Thyroid gland (tissue), 4 donors: ENCODE measurements around the gene SKI. TPM values are rescaled to one million over a fixed set of nuclear protein-coding genes. Genes with fewer than 3 reads are reported as not detected.

Experiments
- DNase-seq, 2 donors: peaks; one replicate each; pipeline ENCODE4 v3.0.0-alpha.2; 2019
- H3K27ac ChIP-seq, 3 donors: fragments of 200-600 bp; sonication (generic); 1 replicate in 2 of 3; 2 replicates in 1 of 3; pipeline ENCODE4 v1.5.1; 2016 to 2019; ENCODE audit warnings: mild to moderate bottlenecking in 1 of 3, moderate library complexity in 1 of 3
- H3K27me3 ChIP-seq: fragments of 200-600 bp; sonication (generic); one replicate; pipeline ENCODE4 v1.5.1; 2019
- H3K36me3 ChIP-seq, 2 donors: fragments of 200-600 bp; sonication (generic); one replicate each; pipeline ENCODE4 v1.5.1; 2016 to 2019
- H3K4me1 ChIP-seq, 2 donors: fragments of 200-600 bp; sonication (generic); one replicate each; pipeline ENCODE4 v1.5.1; 2017 to 2019
- H3K4me3 ChIP-seq, 3 donors: fragments of 200-600 bp; sonication (generic); replicated peaks in 1 of 3; 1 replicate in 2 of 3; 2 replicates in 1 of 3; pipeline ENCODE4 v1.5.1; 2016; ENCODE audit warnings: mild to moderate bottlenecking in 1 of 3
- H3K9me3 ChIP-seq: fragments of 200-600 bp; sonication (generic); one replicate; pipeline ENCODE4 v1.5.1; 2017
- CTCF ChIP-seq, 6 experiments: fragments of 200-600 bp in 3 of 6; fragments of 450-650 bp in 3 of 6; sonication (generic) in 3 of 6; IDR thresholded peaks; one replicate each; pipeline ENCODE4 v1.5.1; 2016 to 2019; ENCODE audit warnings: antibody characterized with exemption in 6 of 6, mild to moderate bottlenecking in 2 of 6, inconsistent platforms in 1 of 6, moderate library complexity in 1 of 6
- POLR2A ChIP-seq, 2 donors: fragments of 450-650 bp; IDR thresholded peaks; one replicate each; pipeline ENCODE4 v1.6.1; 2017; ENCODE audit warnings: antibody characterized with exemption in 2 of 2, mild to moderate bottlenecking in 2 of 2, moderate library complexity in 1 of 2
- WGBS, 2 donors: methylation state at CpG; one replicate each; pipeline ENCODE4 v1.1.5; 2017; 5-methylcytosine and 5-hydroxymethylcytosine counted together
- intact Hi-C: fragments of 100-400 bp; cut with DNase I; formaldehyde crosslinking; loops from one replicate; pipeline ENCODE4 v1.15.1; 2023
- total RNA-seq, 4 donors: library from RNA; depleted of rRNA; stranded (reverse); fragments of >200 nt; gene quantifications; one replicate each; pipeline ENCODE4 v1.2.3, GENCODE V29; 2016

Gene SKI
- total RNA-seq, 4 donors from 2014 or later = 31.4 to 59.6 (median 39.9) TPM

- no peak for DNase-seq
- Histone ChIP-seq H3K9me3 (no peaks in the 10 kb centered on the region), H3K27me3 (no peaks in the 10 kb centered on the region), H3K4me1 (peaks cover 22 to 61% of the 10 kb centered on the region in 2 donors), H3K36me3 (peaks cover 13 to 14% of the 10 kb centered on the region in 2 donors), H3K4me3 (no peak overlapping the region), H3K27ac (peak overlapping the region in 2 of 3 donors; percentile 95 to 96)
- TF ChIP-seq POLR2A (IDR thresholded peaks at IDR 0.05) = no peak
- TF ChIP-seq CTCF (IDR thresholded peaks at IDR 0.05) = no peak
- 75 to 78% methylated on average over 11 to 19 of the region's 24 CpGs for WGBS, 2 donors
- intact Hi-C loops = loop anchor here (10.0 kb wide), 1 partner anchor 72 kb away; no protein-coding TSS in a partner anchor
Measured at GRCh38 chr1:2312515-2313301, 84.6 kb downstream of the SKI start.

GRCh38 chr1:2313651-2314261 lies 85.6 kb downstream of the SKI start:
- Histone ChIP-seq H3K27me3 (no peaks in the 10 kb centered on the region), H3K36me3 (peaks cover 3% of the 10 kb centered on the region in 2 donors), H3K4me3 (peak overlapping the region in 1 of 3 donors; percentile 71), H3K4me1 (peaks cover 22 to 68% of the 10 kb centered on the region in 2 donors), H3K27ac (peak overlapping the region; percentile 95 to 96 (median 96)), H3K9me3 (no peaks in the 10 kb centered on the region)
- no peak for DNase-seq
- TF ChIP-seq POLR2A (IDR thresholded peaks at IDR 0.05) (no peak), CTCF (IDR thresholded peaks at IDR 0.05) (no peak)
- intact Hi-C loops = loop anchor here (10.0 kb wide), 1 partner anchor 71 kb away; no protein-coding TSS in a partner anchor
- 67 to 83% methylated on average over 7 to 8 of the region's 18 CpGs for WGBS, 2 donors

DNA sequence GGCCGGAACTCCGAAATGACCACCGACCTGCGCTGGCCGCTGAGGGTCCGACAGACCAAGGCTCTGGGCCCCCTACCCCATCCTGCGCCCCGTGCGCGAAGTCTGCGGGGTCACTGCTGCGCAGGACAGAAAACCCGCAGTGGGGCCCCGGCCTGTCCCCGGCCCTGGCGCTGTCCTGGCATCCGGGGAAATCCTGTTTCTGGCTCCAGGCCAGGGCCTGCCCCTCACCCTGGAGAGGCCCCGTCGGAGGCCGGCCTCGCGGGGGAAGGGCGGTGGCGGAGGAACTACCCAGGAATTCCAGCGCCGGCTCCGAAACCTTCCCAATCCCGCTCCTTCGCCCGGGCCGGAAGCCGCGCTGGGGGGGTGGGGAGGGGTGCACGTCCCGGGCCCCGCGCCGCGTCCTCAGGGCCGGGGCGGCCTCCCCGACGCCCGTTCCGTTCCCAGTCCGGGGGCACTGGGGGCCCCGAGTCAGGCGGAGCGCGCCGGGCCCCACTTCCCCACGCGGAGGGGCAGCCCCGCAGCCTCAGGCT lies 86.2 kb downstream of the SKI start:
- no CpG with 5 or more reads among the region's 54 CpGs for WGBS, 2 donors
- Histone ChIP-seq H3K4me3 (peak overlapping the region in 2 of 3 donors; percentile 32 to 71), H3K9me3 (no peaks in the 10 kb centered on the region), H3K4me1 (peaks cover 22 to 73% of the 10 kb centered on the region in 2 donors), H3K27me3 (no peaks in the 10 kb centered on the region), H3K27ac (peak overlapping the region; percentile 95 to 96 (median 96)), H3K36me3 (no peaks in the 10 kb centered on the region)
- DNase-seq = peak; percentile 81 to 83
- intact Hi-C loops = loop anchor here (10.0 kb wide), 1 partner anchor 70 kb away; no protein-coding TSS in a partner anchor
- TF ChIP-seq CTCF (IDR thresholded peaks at IDR 0.05) = no peak
- TF ChIP-seq POLR2A (IDR thresholded peaks at IDR 0.05) = peak in 1 of 2 donors; percentile 36

DNA sequence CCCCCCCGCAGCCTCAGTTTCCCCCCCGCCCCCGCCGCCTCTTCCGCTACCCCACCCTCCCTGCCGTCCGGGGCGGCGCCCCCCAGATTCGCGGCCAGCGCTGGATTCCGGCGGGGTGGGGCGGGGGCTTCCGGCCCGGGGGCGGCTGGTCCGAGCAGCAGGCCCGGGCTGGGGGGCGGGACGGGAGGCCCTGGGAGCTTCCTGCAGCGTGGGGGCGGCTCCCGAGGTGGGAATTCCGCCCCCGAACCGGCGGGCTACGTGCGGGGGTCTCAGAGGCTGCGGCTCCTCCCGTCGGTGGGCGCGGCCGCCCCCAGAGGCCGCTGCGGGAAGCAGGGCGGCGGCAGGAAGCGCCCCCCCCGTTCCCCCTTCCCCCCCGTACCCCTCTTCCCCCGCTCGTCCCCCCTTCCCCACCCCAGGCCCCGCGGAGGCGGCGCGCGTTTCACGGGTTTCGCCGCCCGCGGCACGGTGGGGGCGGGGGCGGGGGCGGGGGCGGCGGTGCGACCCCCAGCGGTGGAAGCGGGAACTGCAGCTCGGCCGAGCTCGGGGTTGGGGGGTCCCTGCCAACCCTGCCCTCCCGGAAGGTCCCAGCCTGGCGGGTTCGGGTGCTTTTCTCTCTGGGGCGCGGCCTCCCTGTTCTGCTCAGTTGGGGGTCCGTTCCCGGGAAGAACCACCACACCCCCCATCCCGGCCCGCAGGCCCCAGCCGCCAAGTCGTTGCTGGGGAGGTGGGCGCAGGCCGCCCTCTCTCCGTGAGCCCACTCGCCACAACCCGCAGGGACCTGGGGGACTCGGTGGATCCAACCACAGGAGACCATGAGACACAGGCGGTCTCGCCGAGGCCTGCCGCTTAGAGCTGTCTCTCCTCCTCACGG lies 86.9 kb downstream of the SKI start:
- 0% methylated on average over 2 of the region's 91 CpGs; no CpG with 5 or more reads in 1 of the 2 donors for WGBS, 2 donors

More for the DNA sequence above, 86.9 kb downstream of the SKI start:
- H3K9me3 ChIP-seq = no peaks in the 10 kb centered on the region
- intact Hi-C loops = loop anchor here (5.0 to 10.0 kb wide), 3 partner anchors 70 to 103 kb away; no protein-coding TSS in a partner anchor
- peak; percentile 45 to 100 (median 79) for TF ChIP-seq CTCF (IDR thresholded peaks at IDR 0.05)
- no peak for TF ChIP-seq POLR2A (IDR thresholded peaks at IDR 0.05)
- no peaks in the 10 kb centered on the region for H3K36me3 ChIP-seq
- H3K27ac ChIP-seq = peak overlapping the region; percentile 95 to 96 (median 96)
- H3K4me3 ChIP-seq = peak overlapping the region in 2 of 3 donors; percentile 32 to 71
- H3K27me3 ChIP-seq = no peaks in the 10 kb centered on the region
- H3K4me1 ChIP-seq = peaks cover 22 to 78% of the 10 kb centered on the region in 2 donors
- DNase-seq = peak; percentile 56 to 65
